K562 treated with DMSO at 1 percent for 24 hours (cell line): ENCODE data around the gene TYMS. TPM values are rescaled to one million over a fixed set of nuclear protein-coding genes. Genes with fewer than 3 reads are reported as not detected.

Experiments used
- total RNA-seq: library from RNA; unstranded; fragments of 300-600 nt; gene quantifications from 2 replicates; pipeline ENCODE4 v1.2.3, GENCODE V29; 2022; ENCODE audit warnings: low read depth; ENCODE audit not compliant: insufficient read depth

The TYMS gene
- 227 and 234 TPM in 2 replicates for total RNA-seq

GRCh38 chr18:657311-658000 is at the start of gene TYMS:
Gene TYMS (plus strand): TSS chr18:657653. CDS start chr18:657743, 90 bp downstream.

GRCh38 chr18:712401-713134 is 55.1 kb downstream of the TYMS start, which contains the start of gene ENOSF1:
Gene ENOSF1 (minus strand): TSS chr18:712630. CDS start chr18:712587, 43 bp downstream.

Other genes with a start within 250 kb of the TYMS start
- not detected in 2 replicates for gene COLEC12, start 157.0 kb upstream of the TYMS start, total RNA-seq
- gene CETN1, start 77.3 kb upstream of the TYMS start, total RNA-seq = 0.36 TPM in 1 of 2 replicates, not detected in the other
- gene CLUL1, start 60.7 kb upstream of the TYMS start, total RNA-seq = 0.38 and 1.3 TPM in 2 replicates
- 29.1 and 32.1 TPM in 2 replicates for gene ENOSF1, start 55.0 kb downstream of the TYMS start, total RNA-seq
- gene YES1, start 154.6 kb downstream of the TYMS start, total RNA-seq = 21.4 and 22.2 TPM in 2 replicates
- gene ADCYAP1, start 247.2 kb downstream of the TYMS start, total RNA-seq = not detected in 2 replicates